Neural cell (in vitro differentiated cells): ENCODE data around the gene ZNF462. TPM values are rescaled to one million over a fixed set of nuclear protein-coding genes. Genes with fewer than 3 reads are reported as not detected.
"Not testable (repeated sequence)": the region's sequence is repeated elsewhere in the genome, so short reads cannot be mapped to it uniquely, and the experiment has no call there.

Experiments used
- H2AFZ ChIP-seq: fragments of 200-600, 300-800 bp; sonication (generic), shearing (Covaris generic); 2 replicates; pipeline ENCODE4 v1.6.0; 2014; ENCODE audit warnings: low read depth, mild to moderate bottlenecking, antibody characterized with exemption, low read length, moderate library complexity
- H3F3A ChIP-seq: fragments of 200-600 bp; shearing (Covaris generic); 2 replicates; pipeline ENCODE4 v1.6.1; 2016; ENCODE audit warnings: mild to moderate bottlenecking, moderate library complexity, mixed read lengths, antibody characterized with exemption, low read length; ENCODE audit not compliant: insufficient read depth, poor library complexity, severe bottlenecking
- H3K27ac ChIP-seq: fragments of 200-600, 300-800 bp; sonication (generic), shearing (Covaris generic); 2 replicates; pipeline ENCODE4 v1.5.1; 2014; ENCODE audit warnings: mild to moderate bottlenecking, low read length, moderate library complexity
- H3K27me3 ChIP-seq: fragments of 300-800, 200-600 bp; sonication (generic), shearing (Covaris generic); 2 replicates; pipeline ENCODE4 v1.6.0; 2014; ENCODE audit warnings: mild to moderate bottlenecking, low read depth, low read length, moderate library complexity; ENCODE audit not compliant: insufficient read depth
- H3K36me3 ChIP-seq: fragments of 300-800, 200-600 bp; sonication (generic), shearing (Covaris generic); 2 replicates; pipeline ENCODE4 v1.5.1; 2014; ENCODE audit warnings: mild to moderate bottlenecking, antibody characterized with exemption, low read length, moderate library complexity; ENCODE audit not compliant: insufficient read depth
- H3K4me2 ChIP-seq: fragments of 300-800, 200-600 bp; sonication (generic), shearing (Covaris generic); 2 replicates; pipeline ENCODE4 v1.6.0; 2014; ENCODE audit warnings: mild to moderate bottlenecking, low read length
- H3K4me3 ChIP-seq: fragments of 300-800, 200-600 bp; sonication (generic), shearing (Covaris generic); 2 replicates; pipeline ENCODE4 v1.5.1; 2014; ENCODE audit warnings: mild to moderate bottlenecking, low read length, moderate library complexity
- H3K79me2 ChIP-seq: fragments of 200-600 bp; shearing (Covaris generic); replicated peaks from 2 replicates; pipeline ENCODE4 v1.6.0; 2014; ENCODE audit warnings: mild to moderate bottlenecking, low read length, moderate library complexity; ENCODE audit not compliant: insufficient read depth
- H3K9ac ChIP-seq: fragments of 300-800, 200-600 bp; sonication (generic), shearing (Covaris generic); 2 replicates; pipeline ENCODE4 v1.6.1; 2016; ENCODE audit warnings: mild to moderate bottlenecking, low read length, mixed read lengths
- H3K9me2 ChIP-seq: fragments of 200-600 bp; shearing (Covaris generic); 2 replicates; pipeline ENCODE4 v1.6.1; 2016; ENCODE audit warnings: mild to moderate bottlenecking, low read length, mixed read lengths; ENCODE audit not compliant: insufficient read depth
- H3K9me3 ChIP-seq: fragments of 200-600, 300-800 bp; sonication (generic), shearing (Covaris generic); 2 replicates; pipeline ENCODE4 v1.6.1; 2016; ENCODE audit warnings: mild to moderate bottlenecking, mixed run types, low read length, moderate library complexity, mixed read lengths
- H4K20me1 ChIP-seq: fragments of 200-600 bp; shearing (Covaris generic); 2 replicates; pipeline ENCODE4 v1.6.1; 2016; ENCODE audit warnings: mild to moderate bottlenecking, mixed run types; ENCODE audit not compliant: insufficient read depth
- EP300 ChIP-seq: fragments of 450-650 bp; conservative IDR thresholded peaks from 2 replicates; pipeline ENCODE4 v1.6.1; 2014; ENCODE audit warnings: antibody characterized with exemption, mild to moderate bottlenecking, moderate library complexity; ENCODE audit not compliant: poor library complexity, severe bottlenecking
- EZH2 ChIP-seq: fragments of 200-600, 300-800 bp; shearing (Covaris generic), sonication (generic); IDR thresholded peaks from 2 replicates; pipeline ENCODE4 v1.6.1; 2014; ENCODE audit warnings: antibody characterized with exemption, low read length, borderline replicate concordance, mild to moderate bottlenecking; ENCODE audit not compliant: insufficient read depth, poor library complexity, severe bottlenecking
- MXI1 ChIP-seq: fragments of 450-650 bp; conservative IDR thresholded peaks from 2 replicates; pipeline ENCODE4 v1.6.1; 2014; ENCODE audit warnings: antibody characterized with exemption, mild to moderate bottlenecking; ENCODE audit not compliant: poor library complexity, severe bottlenecking
- POLR2AphosphoS5 ChIP-seq: IDR thresholded peaks from 2 replicates; pipeline ENCODE4 v1.6.1; 2012
- RAD21 ChIP-seq: fragments of 450-650 bp; conservative IDR thresholded peaks from 2 replicates; pipeline ENCODE4 v1.6.1; 2014; ENCODE audit warnings: antibody characterized with exemption, mild to moderate bottlenecking, moderate library complexity
- SMC3 ChIP-seq: fragments of 450-650 bp; conservative IDR thresholded peaks from 2 replicates; pipeline ENCODE4 v1.6.1; 2014; ENCODE audit warnings: antibody characterized with exemption, mild to moderate bottlenecking, moderate library complexity; ENCODE audit not compliant: poor library complexity
- TAF1 ChIP-seq: IDR thresholded peaks from 2 replicates; pipeline ENCODE4 v1.6.1; 2012; ENCODE audit warnings: low read depth
- polyA plus RNA-seq: library from polyadenylated mRNA; depleted of rRNA; stranded (reverse); fragments of >200 nt; gene quantifications from 2 replicates; pipeline ENCODE4 v1.2.3, GENCODE V29; 2014
- TF ChIP-seq, protein P1 (sequence below): fragments of 450-650 bp; IDR thresholded peaks from 2 replicates; pipeline ENCODE4 v1.5.1; 2014; ENCODE audit warnings: antibody characterized with exemption, mild to moderate bottlenecking, moderate library complexity; ENCODE audit not compliant: poor library complexity, severe bottlenecking
- TF ChIP-seq, protein P2 (sequence below): IDR thresholded peaks from 2 replicates; pipeline ENCODE4 v1.6.1; 2012; ENCODE audit warnings: borderline replicate concordance

The ZNF462 gene
- polyA plus RNA-seq, 1 donor from 2014 or later = 9.1 TPM

DNA sequence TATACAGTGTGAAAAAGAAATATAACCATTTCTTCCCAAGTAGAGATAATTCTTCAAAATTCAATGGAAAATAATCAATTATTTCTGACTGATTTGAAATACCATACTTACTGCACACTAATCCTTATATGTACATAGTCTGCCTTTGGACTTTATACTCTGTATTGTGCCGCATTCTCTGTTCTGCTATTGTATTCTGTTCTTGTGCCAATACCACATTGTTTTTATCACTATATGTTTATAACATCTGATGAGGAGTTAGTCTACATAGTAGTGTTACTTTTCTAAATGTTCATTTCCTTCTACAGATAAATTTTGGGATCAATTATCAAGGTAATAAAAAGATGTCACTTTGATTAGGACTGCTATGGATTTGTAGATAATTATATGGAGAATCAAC is 16.7 kb upstream of the ZNF462 start:
- no peaks in the 10 kb centered on the region for H3F3A ChIP-seq
- H3K27ac ChIP-seq = no peak overlapping the region
- no peak overlapping the region for H3K4me2 ChIP-seq
- no peaks in the 10 kb centered on the region for H3K9me3 ChIP-seq
- no peaks in the 10 kb centered on the region for H3K79me2 ChIP-seq
- H3K36me3 ChIP-seq = no peaks in the 10 kb centered on the region
- no peaks in the 10 kb centered on the region for H4K20me1 ChIP-seq
- H3K9ac ChIP-seq = no peak overlapping the region
- no peak for TF ChIP-seq EP300
- TF ChIP-seq TAF1 = no peak
- TF ChIP-seq, protein P1, sequence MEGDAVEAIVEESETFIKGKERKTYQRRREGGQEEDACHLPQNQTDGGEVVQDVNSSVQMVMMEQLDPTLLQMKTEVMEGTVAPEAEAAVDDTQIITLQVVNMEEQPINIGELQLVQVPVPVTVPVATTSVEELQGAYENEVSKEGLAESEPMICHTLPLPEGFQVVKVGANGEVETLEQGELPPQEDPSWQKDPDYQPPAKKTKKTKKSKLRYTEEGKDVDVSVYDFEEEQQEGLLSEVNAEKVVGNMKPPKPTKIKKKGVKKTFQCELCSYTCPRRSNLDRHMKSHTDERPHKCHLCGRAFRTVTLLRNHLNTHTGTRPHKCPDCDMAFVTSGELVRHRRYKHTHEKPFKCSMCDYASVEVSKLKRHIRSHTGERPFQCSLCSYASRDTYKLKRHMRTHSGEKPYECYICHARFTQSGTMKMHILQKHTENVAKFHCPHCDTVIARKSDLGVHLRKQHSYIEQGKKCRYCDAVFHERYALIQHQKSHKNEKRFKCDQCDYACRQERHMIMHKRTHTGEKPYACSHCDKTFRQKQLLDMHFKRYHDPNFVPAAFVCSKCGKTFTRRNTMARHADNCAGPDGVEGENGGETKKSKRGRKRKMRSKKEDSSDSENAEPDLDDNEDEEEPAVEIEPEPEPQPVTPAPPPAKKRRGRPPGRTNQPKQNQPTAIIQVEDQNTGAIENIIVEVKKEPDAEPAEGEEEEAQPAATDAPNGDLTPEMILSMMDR = no peak
- no peaks in the 10 kb centered on the region for H3K9me2 ChIP-seq
- no peak overlapping the region for H2AFZ ChIP-seq
- no peak overlapping the region for H3K4me3 ChIP-seq
- H3K27me3 ChIP-seq = no peaks in the 10 kb centered on the region

DNA sequence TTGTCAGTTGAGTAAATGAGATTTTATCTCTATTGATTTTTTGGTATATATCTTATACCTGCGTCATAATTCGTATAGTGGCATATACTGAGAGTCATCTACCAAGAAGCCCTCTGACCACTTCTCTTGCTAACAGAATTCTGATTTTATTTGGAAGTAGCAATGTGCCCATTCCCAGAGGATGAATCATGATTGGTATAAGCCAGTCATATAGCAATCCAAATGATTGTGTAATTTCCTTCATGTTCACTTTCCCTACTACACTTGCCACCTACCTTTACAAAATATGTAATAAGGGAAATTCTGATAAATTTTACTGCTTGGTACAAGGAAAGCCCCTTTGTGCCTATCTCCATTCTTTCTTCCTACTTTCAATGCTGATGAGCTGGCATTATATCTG is 16.1 kb upstream of the ZNF462 start:
- Histone ChIP-seq H3K27me3 (no peaks in the 10 kb centered on the region), H2AFZ (no peak overlapping the region), H3K9me3 (no peaks in the 10 kb centered on the region), H3K4me3 (no peak overlapping the region), H3K9ac (no peak overlapping the region), H3K4me2 (no peak overlapping the region), H3K27ac (no peak overlapping the region), H4K20me1 (no peaks in the 10 kb centered on the region), H3K36me3 (no peaks in the 10 kb centered on the region), H3K79me2 (no peaks in the 10 kb centered on the region), H3F3A (no peaks in the 10 kb centered on the region), H3K9me2 (no peaks in the 10 kb centered on the region)
- TF ChIP-seq, protein P2, sequence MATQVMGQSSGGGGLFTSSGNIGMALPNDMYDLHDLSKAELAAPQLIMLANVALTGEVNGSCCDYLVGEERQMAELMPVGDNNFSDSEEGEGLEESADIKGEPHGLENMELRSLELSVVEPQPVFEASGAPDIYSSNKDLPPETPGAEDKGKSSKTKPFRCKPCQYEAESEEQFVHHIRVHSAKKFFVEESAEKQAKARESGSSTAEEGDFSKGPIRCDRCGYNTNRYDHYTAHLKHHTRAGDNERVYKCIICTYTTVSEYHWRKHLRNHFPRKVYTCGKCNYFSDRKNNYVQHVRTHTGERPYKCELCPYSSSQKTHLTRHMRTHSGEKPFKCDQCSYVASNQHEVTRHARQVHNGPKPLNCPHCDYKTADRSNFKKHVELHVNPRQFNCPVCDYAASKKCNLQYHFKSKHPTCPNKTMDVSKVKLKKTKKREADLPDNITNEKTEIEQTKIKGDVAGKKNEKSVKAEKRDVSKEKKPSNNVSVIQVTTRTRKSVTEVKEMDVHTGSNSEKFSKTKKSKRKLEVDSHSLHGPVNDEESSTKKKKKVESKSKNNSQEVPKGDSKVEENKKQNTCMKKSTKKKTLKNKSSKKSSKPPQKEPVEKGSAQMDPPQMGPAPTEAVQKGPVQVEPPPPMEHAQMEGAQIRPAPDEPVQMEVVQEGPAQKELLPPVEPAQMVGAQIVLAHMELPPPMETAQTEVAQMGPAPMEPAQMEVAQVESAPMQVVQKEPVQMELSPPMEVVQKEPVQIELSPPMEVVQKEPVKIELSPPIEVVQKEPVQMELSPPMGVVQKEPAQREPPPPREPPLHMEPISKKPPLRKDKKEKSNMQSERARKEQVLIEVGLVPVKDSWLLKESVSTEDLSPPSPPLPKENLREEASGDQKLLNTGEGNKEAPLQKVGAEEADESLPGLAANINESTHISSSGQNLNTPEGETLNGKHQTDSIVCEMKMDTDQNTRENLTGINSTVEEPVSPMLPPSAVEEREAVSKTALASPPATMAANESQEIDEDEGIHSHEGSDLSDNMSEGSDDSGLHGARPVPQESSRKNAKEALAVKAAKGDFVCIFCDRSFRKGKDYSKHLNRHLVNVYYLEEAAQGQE = no peak
- no peak for TF ChIP-seq SMC3
- no peak for TF ChIP-seq EP300
- no peak for TF ChIP-seq TAF1
- no peak for TF ChIP-seq POLR2AphosphoS5
- TF ChIP-seq, protein P1 = no peak
- no peak for TF ChIP-seq MXI1
- no peak for TF ChIP-seq RAD21
- TF ChIP-seq EZH2 = no peak

DNA sequence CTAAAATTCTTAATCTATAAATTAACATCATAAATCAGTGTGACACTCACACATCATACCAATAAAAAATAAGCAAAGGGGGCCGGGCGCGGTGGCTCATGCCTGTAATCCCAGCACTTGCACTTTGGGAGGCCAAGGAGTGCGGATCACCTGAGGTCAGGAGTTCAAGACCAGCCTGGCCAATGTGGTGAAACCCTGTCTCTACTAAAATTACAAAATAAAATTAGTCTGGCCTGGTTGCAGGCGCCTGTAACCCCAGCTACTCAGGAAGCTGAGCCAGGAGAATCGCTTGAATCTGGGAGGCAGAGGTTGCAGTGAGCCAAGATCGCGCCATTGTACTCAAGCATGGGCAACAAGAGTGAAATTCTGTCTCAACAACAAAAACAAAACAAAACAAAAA is 11.3 kb upstream of the ZNF462 start:
- not testable (repeated sequence) for H2AFZ ChIP-seq, H3K9me2 ChIP-seq, H4K20me1 ChIP-seq, H3K4me3 ChIP-seq, H3F3A ChIP-seq, H3K36me3 ChIP-seq, H3K9ac ChIP-seq, H3K27me3 ChIP-seq, H3K9me3 ChIP-seq, H3K27ac ChIP-seq, H3K4me2 ChIP-seq, H3K79me2 ChIP-seq
